SU-DHL-6 (cell line): ENCODE measurements around the gene NKD1.

Source experiments
- H2AFZ ChIP-seq: fragments of 200-600 bp; sonication (generic); 2 replicates; pipeline ENCODE4 v1.6.1; 2014; ENCODE audit warnings: low read depth, mild to moderate bottlenecking, moderate library complexity, mixed read lengths, antibody characterized with exemption, low read length; ENCODE audit not compliant: severe bottlenecking
- H3F3A ChIP-seq: fragments of 200-600 bp; shearing (Covaris generic); 2 replicates; pipeline ENCODE4 v1.6.0; 2016; ENCODE audit warnings: antibody characterized with exemption, mild to moderate bottlenecking; ENCODE audit not compliant: insufficient read depth
- H3K27ac ChIP-seq: fragments of 200-600 bp; sonication (generic); 2 replicates; pipeline ENCODE4 v1.5.1; 2016; ENCODE audit warnings: low read depth, mild to moderate bottlenecking, low read length, moderate library complexity, mixed read lengths
- H3K27me3 ChIP-seq: fragments of 200-600 bp; sonication (generic), shearing (Covaris generic); 2 replicates; pipeline ENCODE4 v1.6.0; 2014; ENCODE audit warnings: mild to moderate bottlenecking, low read length
- H3K36me3 ChIP-seq: fragments of 200-600 bp; sonication (generic); 2 replicates; pipeline ENCODE4 v1.6.1; 2014; ENCODE audit warnings: mild to moderate bottlenecking, low read length, mixed read lengths
- H3K4me2 ChIP-seq: fragments of 300-600, 200-600 bp; shearing (Covaris generic), sonication (generic); 2 replicates; pipeline ENCODE4 v1.6.0; 2014; ENCODE audit warnings: low read length, low read depth, mild to moderate bottlenecking; ENCODE audit not compliant: poor library complexity, severe bottlenecking
- H3K4me3 ChIP-seq: fragments of 200-600 bp; sonication (generic); 2 replicates; pipeline ENCODE4 v1.5.1; 2014; ENCODE audit warnings: antibody characterized with exemption, low read length, mild to moderate bottlenecking, mixed read lengths; ENCODE audit not compliant: insufficient read depth, poor library complexity, severe bottlenecking
- H3K79me2 ChIP-seq: fragments of 200-600 bp; sonication (generic); 2 replicates; pipeline ENCODE4 v1.6.1; 2014; ENCODE audit warnings: mild to moderate bottlenecking, low read length, moderate library complexity; ENCODE audit not compliant: insufficient read depth
- H3K9ac ChIP-seq: fragments of 200-600 bp; sonication (generic); 2 replicates; pipeline ENCODE4 v1.7.0; 2014; ENCODE audit warnings: mild to moderate bottlenecking, low read length
- H3K9me2 ChIP-seq: fragments of 200-600 bp; sonication (generic); replicated peaks from 2 replicates; pipeline ENCODE4 v1.6.1; 2014; ENCODE audit warnings: low read length; ENCODE audit not compliant: insufficient read depth
- H3K9me3 ChIP-seq: fragments of 200-600 bp; sonication (generic); 2 replicates; pipeline ENCODE4 v1.6.1; 2014; ENCODE audit warnings: low read length, mixed read lengths; ENCODE audit not compliant: insufficient read depth
- H4K20me1 ChIP-seq: fragments of 200-600 bp; sonication (generic); 2 replicates; pipeline ENCODE4 v1.6.1; 2014; ENCODE audit warnings: low read depth, mild to moderate bottlenecking, antibody characterized with exemption, low read length, moderate library complexity, mixed read lengths
- CTCF ChIP-seq: fragments of 200-600 bp; sonication (generic); IDR thresholded peaks from one replicate; pipeline ENCODE4 v1.5.1; 2017; ENCODE audit warnings: antibody characterized with exemption, mild to moderate bottlenecking, low read length, moderate library complexity; ENCODE audit not compliant: insufficient read depth, poor library complexity, severe bottlenecking
- EZH2phosphoT487 ChIP-seq: fragments of 200-600 bp; sonication (generic), shearing (Covaris generic); conservative IDR thresholded peaks from 2 replicates; pipeline ENCODE4 v1.6.1; 2018; ENCODE audit warnings: mild to moderate bottlenecking, antibody characterized with exemption, low read length, moderate library complexity, mixed read lengths

NKD1 gene

GRCh38 chr16:50634090-50634489, 85.9 kb downstream of the NKD1 start:
- no peak overlapping the region for H2AFZ ChIP-seq
- H3K9ac ChIP-seq = no peak overlapping the region
- H3K27ac ChIP-seq = no peak overlapping the region
- H3F3A ChIP-seq = no peaks in the 10 kb centered on the region
- no peak overlapping the region for H3K4me3 ChIP-seq
- H3K79me2 ChIP-seq = no peaks in the 10 kb centered on the region
- no peaks in the 10 kb centered on the region for H3K36me3 ChIP-seq
- no peak for TF ChIP-seq CTCF
- TF ChIP-seq EZH2phosphoT487 = no peak
- H3K27me3 ChIP-seq = no peaks in the 10 kb centered on the region
- H3K9me2 ChIP-seq = no peaks in the 10 kb centered on the region
- no peaks in the 10 kb centered on the region for H3K9me3 ChIP-seq
- no peak overlapping the region for H3K4me2 ChIP-seq
- H4K20me1 ChIP-seq = no peaks in the 10 kb centered on the region

GRCh38 chr16:50634947-50635346, 86.8 kb downstream of the NKD1 start:
- TF ChIP-seq CTCF = no peak
- TF ChIP-seq EZH2phosphoT487 = no peak
- no peak overlapping the region for H3K4me3 ChIP-seq
- no peak overlapping the region for H2AFZ ChIP-seq
- no peaks in the 10 kb centered on the region for H3K9me2 ChIP-seq
- no peaks in the 10 kb centered on the region for H3K9me3 ChIP-seq
- no peak overlapping the region for H3K9ac ChIP-seq
- no peaks in the 10 kb centered on the region for H3F3A ChIP-seq
- no peak overlapping the region for H3K4me2 ChIP-seq
- no peaks in the 10 kb centered on the region for H3K36me3 ChIP-seq
- H3K27ac ChIP-seq = no peak overlapping the region
- H3K79me2 ChIP-seq = no peaks in the 10 kb centered on the region
- no peaks in the 10 kb centered on the region for H3K27me3 ChIP-seq
- no peaks in the 10 kb centered on the region for H4K20me1 ChIP-seq

GRCh38 chr16:50635505-50636392, 87.6 kb downstream of the NKD1 start:
- H3K79me2 ChIP-seq = no peaks in the 10 kb centered on the region
- no peaks in the 10 kb centered on the region for H3K36me3 ChIP-seq
- H3K4me2 ChIP-seq = no peak overlapping the region
- H3F3A ChIP-seq = no peaks in the 10 kb centered on the region
- no peak overlapping the region for H3K4me3 ChIP-seq
- no peak overlapping the region for H2AFZ ChIP-seq
- H3K9ac ChIP-seq = no peak overlapping the region
- no peaks in the 10 kb centered on the region for H4K20me1 ChIP-seq
- no peaks in the 10 kb centered on the region for H3K9me2 ChIP-seq
- no peaks in the 10 kb centered on the region for H3K9me3 ChIP-seq
- no peak overlapping the region for H3K27ac ChIP-seq
- no peak for TF ChIP-seq CTCF
- no peak for TF ChIP-seq EZH2phosphoT487
- no peaks in the 10 kb centered on the region for H3K27me3 ChIP-seq
